A673 (cell line): ENCODE data around the gene EFHD2. TPM values are rescaled to one million over a fixed set of nuclear protein-coding genes. Genes with fewer than 3 reads are reported as not detected.
A peak's percentile ranks its signal among the peaks of the same experiment; 100 is the strongest.

ENCODE experiments used
- Bru-seq: library from RNA; stranded (reverse); fragments of 400-500 nt; gene quantifications from one replicate; lab custom pipeline; 2021; lab: Mats Ljungman, UMichigan
- BruChase-seq, 2 experiments: library from RNA; stranded (reverse); fragments of 400-500 nt; gene quantifications; one replicate each; lab custom pipeline; 2021; lab: Mats Ljungman, UMichigan
- BruUV-seq: library from RNA; stranded (reverse); fragments of 400-500 nt; replicated peaks from 2 replicates; lab custom pipeline; 2021; lab: Mats Ljungman, UMichigan
- CTCF ChIA-PET: fragments of 300-600 bp; sonication (Branson Sonifier 250); formaldehyde crosslinking; loops from one replicate; lab custom pipeline; 2022; ENCODE audit warnings: antibody characterized with exemption; lab: Charles Lee
- POLR2A ChIA-PET: fragments of 300-600 bp; sonication (Branson Sonifier 250); formaldehyde crosslinking; loops from one replicate; lab custom pipeline; 2022; ENCODE audit warnings: antibody characterized with exemption; ENCODE audit not compliant: low non-redundant PET; lab: Charles Lee
- DNase-seq: peaks from one replicate; pipeline ENCODE4 v3.0.0-alpha.2; 2015; ENCODE audit warnings: low spot score
- H3K27ac ChIP-seq: fragments of 200-600 bp; sonication (generic); 2 replicates; pipeline ENCODE4 v1.5.1; 2016; ENCODE audit warnings: mixed run types, low read depth, mild to moderate bottlenecking, mixed read lengths, antibody characterized with exemption, low read length; ENCODE audit not compliant: poor library complexity, severe bottlenecking
- H3K27me3 ChIP-seq: fragments of 200-600 bp; sonication (generic); replicated peaks from 2 replicates; pipeline ENCODE4 v1.6.1; 2017; ENCODE audit warnings: mixed run types, low read depth, mild to moderate bottlenecking, mixed read lengths, antibody characterized with exemption, low read length; ENCODE audit not compliant: insufficient read depth, poor library complexity
- H3K36me3 ChIP-seq: fragments of 200-600 bp; sonication (generic); 2 replicates; pipeline ENCODE4 v1.6.1; 2016; ENCODE audit warnings: mixed run types, mild to moderate bottlenecking, mixed read lengths, antibody characterized with exemption, low read length; ENCODE audit not compliant: insufficient read depth, poor library complexity, severe bottlenecking
- H3K4me1 ChIP-seq: fragments of 200-600 bp; sonication (generic); 2 replicates; pipeline ENCODE4 v1.6.1; 2017; ENCODE audit warnings: mixed run types, mild to moderate bottlenecking, mixed read lengths, antibody characterized with exemption, low read length; ENCODE audit not compliant: insufficient read depth, poor library complexity, severe bottlenecking
- H3K4me3 ChIP-seq: fragments of 200-600 bp; sonication (generic); 2 replicates; pipeline ENCODE4 v1.5.1; 2016; ENCODE audit warnings: low read depth, mixed run types, mild to moderate bottlenecking, mixed read lengths, low read length; ENCODE audit not compliant: poor library complexity, severe bottlenecking
- H3K9me3 ChIP-seq: fragments of 200-600 bp; sonication (generic); 2 replicates; pipeline ENCODE4 v1.6.1; 2016; ENCODE audit warnings: mixed run types, low read depth, mild to moderate bottlenecking, mixed read lengths, antibody characterized with exemption, low read length; ENCODE audit not compliant: poor library complexity, severe bottlenecking
- EZH2 ChIP-seq: fragments of 200-600 bp; sonication (generic); IDR thresholded peaks from 2 replicates; pipeline ENCODE4 v1.6.1; 2017; ENCODE audit warnings: borderline replicate concordance, low read depth, mild to moderate bottlenecking, mixed read lengths, antibody characterized with exemption, low read length; ENCODE audit not compliant: poor library complexity, severe bottlenecking
- intact Hi-C: fragments of 100-400 bp; cut with micrococcal nuclease; formaldehyde crosslinking; loops from one replicate; pipeline ENCODE4 v1.10.0; 2022; ENCODE audit not compliant: unreplicated experiment
- long read RNA-seq: library from polyadenylated mRNA; stranded (forward); transcript quantifications from one replicate; pipeline ENCODE4 v2.0.0, GENCODE V29; 2022
- total RNA-seq: library from RNA; stranded (reverse); gene quantifications from 2 replicates; pipeline ENCODE4 v1.2.3, GENCODE V29; 2021
- TF ChIP-seq, protein P1 (sequence below): fragments of 300-800, 200-600 bp; sonication (generic); conservative IDR thresholded peaks from 2 replicates; pipeline ENCODE4 v1.5.1; 2017; ENCODE audit warnings: low read depth, mild to moderate bottlenecking, antibody characterized with exemption, low read length, moderate library complexity, mixed read lengths

The EFHD2 gene, protein sequence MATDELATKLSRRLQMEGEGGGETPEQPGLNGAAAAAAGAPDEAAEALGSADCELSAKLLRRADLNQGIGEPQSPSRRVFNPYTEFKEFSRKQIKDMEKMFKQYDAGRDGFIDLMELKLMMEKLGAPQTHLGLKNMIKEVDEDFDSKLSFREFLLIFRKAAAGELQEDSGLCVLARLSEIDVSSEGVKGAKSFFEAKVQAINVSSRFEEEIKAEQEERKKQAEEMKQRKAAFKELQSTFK
- 30.6 and 32.5 TPM in 2 replicates for total RNA-seq
- percentile 52 among the genes with signal in this experiment for Bru-seq, nascent RNA
- percentile 52 among the genes with signal in this experiment for BruChase-seq, experiment 1, labeled RNA remaining after a 2-hour chase
- BruChase-seq, experiment 2, labeled RNA remaining after a 6-hour chase: percentile 65 among the genes with signal in this experiment
- long read RNA-seq, transcript EFHD2-201 (4 exons, 2,419 nt): major isoform, 123 of 156 reads
- long read RNA-seq, partial matches to known transcripts: 14 of 156 reads
- long read RNA-seq, other reads (novel, unspliced or antisense): 19 of 156 reads

DNA sequence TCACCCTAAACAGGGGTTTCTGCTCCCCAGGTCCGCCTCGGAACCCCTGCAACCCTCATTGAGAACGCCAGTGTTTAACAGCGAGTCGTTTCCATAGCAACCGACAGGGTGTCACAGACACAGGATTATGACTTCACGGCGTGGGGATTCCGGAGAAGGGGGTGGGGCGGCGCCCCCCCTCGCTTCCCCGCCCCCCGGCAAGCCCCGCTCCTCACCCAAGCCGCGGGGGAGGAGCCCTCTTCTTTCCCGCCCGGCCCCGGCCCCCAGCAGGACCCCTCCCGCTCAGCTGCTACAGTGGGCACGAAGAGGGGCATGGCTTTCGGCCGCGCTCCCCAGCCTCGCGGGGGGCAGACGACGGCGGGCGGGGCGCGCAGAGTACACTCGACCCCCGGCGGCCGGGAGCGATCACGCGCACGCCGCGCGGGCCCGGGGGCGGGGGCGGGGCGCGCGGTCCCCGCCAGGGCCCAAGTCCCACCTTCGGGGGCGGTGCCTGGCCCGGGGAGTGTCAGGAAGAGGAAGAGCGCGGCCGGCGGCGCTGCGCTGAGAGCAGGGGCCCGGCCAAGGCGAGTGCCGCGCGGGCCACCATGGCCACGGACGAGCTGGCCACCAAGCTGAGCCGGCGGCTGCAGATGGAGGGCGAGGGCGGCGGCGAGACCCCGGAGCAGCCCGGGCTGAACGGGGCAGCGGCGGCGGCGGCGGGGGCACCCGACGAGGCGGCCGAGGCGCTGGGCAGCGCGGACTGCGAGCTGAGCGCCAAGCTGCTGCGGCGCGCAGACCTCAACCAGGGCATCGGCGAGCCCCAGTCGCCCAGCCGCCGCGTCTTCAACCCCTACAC lies at the start of gene EFHD2:
Gene EFHD2, plus strand, starts transcription at position 501 of the 835 bp plus-strand sequence. Its CDS starts 84 bp downstream, at position 585.
- ChIA-PET POLR2A (no interaction called here), CTCF (no interaction called here)
- H3K27ac ChIP-seq: peak within 1 kb of the TSS; percentile 78
- peaks cover 13% of the 10 kb centered on the region for H3K4me1 ChIP-seq
- DNase-seq: peak; percentile 93
- TF ChIP-seq, protein P1, sequence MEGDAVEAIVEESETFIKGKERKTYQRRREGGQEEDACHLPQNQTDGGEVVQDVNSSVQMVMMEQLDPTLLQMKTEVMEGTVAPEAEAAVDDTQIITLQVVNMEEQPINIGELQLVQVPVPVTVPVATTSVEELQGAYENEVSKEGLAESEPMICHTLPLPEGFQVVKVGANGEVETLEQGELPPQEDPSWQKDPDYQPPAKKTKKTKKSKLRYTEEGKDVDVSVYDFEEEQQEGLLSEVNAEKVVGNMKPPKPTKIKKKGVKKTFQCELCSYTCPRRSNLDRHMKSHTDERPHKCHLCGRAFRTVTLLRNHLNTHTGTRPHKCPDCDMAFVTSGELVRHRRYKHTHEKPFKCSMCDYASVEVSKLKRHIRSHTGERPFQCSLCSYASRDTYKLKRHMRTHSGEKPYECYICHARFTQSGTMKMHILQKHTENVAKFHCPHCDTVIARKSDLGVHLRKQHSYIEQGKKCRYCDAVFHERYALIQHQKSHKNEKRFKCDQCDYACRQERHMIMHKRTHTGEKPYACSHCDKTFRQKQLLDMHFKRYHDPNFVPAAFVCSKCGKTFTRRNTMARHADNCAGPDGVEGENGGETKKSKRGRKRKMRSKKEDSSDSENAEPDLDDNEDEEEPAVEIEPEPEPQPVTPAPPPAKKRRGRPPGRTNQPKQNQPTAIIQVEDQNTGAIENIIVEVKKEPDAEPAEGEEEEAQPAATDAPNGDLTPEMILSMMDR: no peak
- TF ChIP-seq EZH2: no peak
- peak within 1 kb of the TSS; percentile 96 for H3K4me3 ChIP-seq
- no peaks in the 10 kb centered on the region for H3K36me3 ChIP-seq
- intact Hi-C loops: loop anchor here (5.0 kb wide), 1 partner anchor 87 kb away; no protein-coding TSS in a partner anchor
- no peaks in the 10 kb centered on the region for H3K27me3 ChIP-seq
- no TSS peak for BruUV-seq
- no peaks in the 10 kb centered on the region for H3K9me3 ChIP-seq

DNA sequence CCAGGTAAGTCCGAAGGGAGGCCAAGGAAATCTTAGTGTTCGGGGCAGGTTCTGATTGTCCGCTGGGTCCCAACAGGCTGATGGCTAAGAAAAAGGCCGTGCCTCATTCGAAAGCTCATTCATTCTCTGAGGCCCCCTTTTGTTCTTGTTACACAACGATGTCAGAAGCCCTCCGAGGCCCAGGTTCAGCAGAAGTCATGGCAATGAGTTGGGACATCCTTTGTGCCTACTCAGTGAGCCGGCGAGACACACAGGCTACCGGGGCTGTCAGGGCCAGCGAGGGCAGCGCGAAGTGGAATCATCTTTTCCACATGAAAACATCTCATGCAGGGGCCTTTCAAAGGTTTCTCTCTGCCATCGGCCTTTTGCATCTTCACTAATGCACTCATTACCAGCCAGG lies 49.0 kb upstream of the EFHD2 start:
- CTCF ChIA-PET: no interaction called here
- Histone ChIP-seq H3K4me1 (no peaks in the 10 kb centered on the region), H3K9me3 (no peaks in the 10 kb centered on the region), H3K36me3 (no peaks in the 10 kb centered on the region), H3K4me3 (no peak overlapping the region), H3K27ac (no peak overlapping the region), H3K27me3 (no peaks in the 10 kb centered on the region)
- POLR2A ChIA-PET: no interaction called here
- intact Hi-C loops: no loop called here
- no TSS peak for BruUV-seq
- TF ChIP-seq, protein P1: no peak
- TF ChIP-seq EZH2: no peak
- DNase-seq: no peak

DNA sequence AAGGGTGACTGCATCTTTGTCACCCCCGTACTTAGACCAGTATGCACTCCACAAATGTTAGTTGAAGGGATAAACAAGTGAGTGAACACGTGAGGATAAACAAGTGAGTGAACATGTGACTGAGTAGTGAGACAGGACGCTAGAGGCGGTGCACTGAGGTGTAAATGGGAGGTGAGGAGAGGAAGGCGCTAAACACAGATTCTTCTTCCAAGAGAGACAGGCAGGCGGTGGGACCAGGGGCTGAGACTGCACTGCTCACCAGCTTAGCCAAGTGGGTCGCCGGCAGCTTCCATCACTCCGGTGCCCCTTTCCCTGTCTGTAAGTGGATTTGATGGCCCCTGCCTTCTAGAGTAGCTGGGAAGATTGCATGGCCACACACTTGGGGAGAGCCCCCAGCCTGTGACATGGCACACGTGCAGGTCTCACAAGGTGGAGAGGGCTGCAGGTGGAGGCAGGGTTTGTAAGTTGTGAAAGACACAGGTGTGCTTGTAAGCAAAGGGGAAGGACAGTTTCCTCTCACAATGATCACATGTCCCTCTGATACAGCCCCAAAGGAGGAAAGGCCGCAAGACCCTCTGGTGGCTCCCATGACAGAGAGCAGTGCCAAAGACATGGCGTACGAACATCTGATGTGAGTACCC lies 47.5 kb upstream of the EFHD2 start:
- H3K4me1 ChIP-seq: no peaks in the 10 kb centered on the region
- no peak for DNase-seq
- BruUV-seq: no TSS peak
- no peaks in the 10 kb centered on the region for H3K36me3 ChIP-seq
- CTCF ChIA-PET: no interaction called here
- POLR2A ChIA-PET: no interaction called here
- TF ChIP-seq, protein P1: no peak
- no peak for TF ChIP-seq EZH2
- no peak overlapping the region for H3K4me3 ChIP-seq
- no peaks in the 10 kb centered on the region for H3K27me3 ChIP-seq
- intact Hi-C loops: no loop called here
- no peaks in the 10 kb centered on the region for H3K9me3 ChIP-seq
- H3K27ac ChIP-seq: no peak overlapping the region
